ENCODE results near the gene PAPPA2.
"Not testable (repeated sequence)": the region's sequence is repeated elsewhere in the genome, so short reads cannot be mapped to it uniquely, and the experiment has no call there.

Gene PAPPA2

GRCh38 chr1:176625365-176625764 lies 162.4 kb downstream of the PAPPA2 start:
- Histone ChIP-seq H3K9me2 (replicated peaks; ENCODE audit: insufficient read depth, low read length) (no peaks in the 10 kb centered on the region), H3K79me2 (ENCODE audit: insufficient read depth, low read length) (no peaks in the 10 kb centered on the region), H3K4me3 (ENCODE audit: insufficient read depth, low read length, poor library complexity, severe bottlenecking) (no peak overlapping the region), H3F3A (ENCODE audit: insufficient read depth) (no peaks in the 10 kb centered on the region), H4K20me1 (ENCODE audit: low read depth, low read length) (no peaks in the 10 kb centered on the region), H3K27ac (ENCODE audit: low read depth, low read length) (no peak overlapping the region), H3K9ac (ENCODE audit: low read length) (no peak overlapping the region), H3K27me3 (ENCODE audit: low read length) (no peaks in the 10 kb centered on the region; the same call in 1 of the 2 replicates), H3K36me3 (ENCODE audit: low read length) (no peaks in the 10 kb centered on the region), H3K4me2 (ENCODE audit: low read depth, low read length, poor library complexity, severe bottlenecking) (no peak overlapping the region), H2AFZ (ENCODE audit: low read depth, low read length, severe bottlenecking) (no peak overlapping the region), H3K9me3 (ENCODE audit: insufficient read depth, low read length) (no peaks in the 10 kb centered on the region)
- TF ChIP-seq CTCF (IDR thresholded peaks at IDR 0.05; ENCODE audit: insufficient read depth, low read length, poor library complexity, severe bottlenecking) (no peak), EZH2phosphoT487 (conservative IDR thresholded peaks at IDR 0.05; ENCODE audit: low read length) (no peak)

GRCh38 chr1:176626572-176627061 lies 163.6 kb downstream of the PAPPA2 start:
- no peak for TF ChIP-seq EZH2phosphoT487 (conservative IDR thresholded peaks at IDR 0.05; ENCODE audit: low read length)
- no peak for TF ChIP-seq CTCF (IDR thresholded peaks at IDR 0.05; ENCODE audit: insufficient read depth, low read length, poor library complexity, severe bottlenecking)
- Histone ChIP-seq H3K4me2 (ENCODE audit: low read depth, low read length, poor library complexity, severe bottlenecking) (no peak overlapping the region), H3F3A (ENCODE audit: insufficient read depth) (no peaks in the 10 kb centered on the region), H3K27ac (ENCODE audit: low read depth, low read length) (no peak overlapping the region), H3K36me3 (ENCODE audit: low read length) (no peaks in the 10 kb centered on the region), H3K9ac (ENCODE audit: low read length) (no peak overlapping the region), H3K27me3 (ENCODE audit: low read length) (no peaks in the 10 kb centered on the region; the same call in 1 of the 2 replicates), H3K79me2 (ENCODE audit: insufficient read depth, low read length) (no peaks in the 10 kb centered on the region), H3K4me3 (ENCODE audit: insufficient read depth, low read length, poor library complexity, severe bottlenecking) (no peak overlapping the region), H2AFZ (ENCODE audit: low read depth, low read length, severe bottlenecking) (no peak overlapping the region), H3K9me3 (ENCODE audit: insufficient read depth, low read length) (no peaks in the 10 kb centered on the region), H3K9me2 (replicated peaks; ENCODE audit: insufficient read depth, low read length) (no peaks in the 10 kb centered on the region), H4K20me1 (ENCODE audit: low read depth, low read length) (no peaks in the 10 kb centered on the region)

GRCh38 chr1:176628775-176629174 lies 165.8 kb downstream of the PAPPA2 start:
- Histone ChIP-seq H3K9ac (ENCODE audit: low read length) (no peak overlapping the region), H4K20me1 (ENCODE audit: low read depth, low read length) (no peaks in the 10 kb centered on the region), H3K79me2 (ENCODE audit: insufficient read depth, low read length) (no peaks in the 10 kb centered on the region), H3K9me3 (ENCODE audit: insufficient read depth, low read length) (no peaks in the 10 kb centered on the region), H3K36me3 (ENCODE audit: low read length) (no peaks in the 10 kb centered on the region), H3K9me2 (replicated peaks; ENCODE audit: insufficient read depth, low read length) (no peaks in the 10 kb centered on the region), H3F3A (ENCODE audit: insufficient read depth) (no peaks in the 10 kb centered on the region), H2AFZ (ENCODE audit: low read depth, low read length, severe bottlenecking) (no peak overlapping the region), H3K27me3 (ENCODE audit: low read length) (no peaks in the 10 kb centered on the region; the same call in 1 of the 2 replicates), H3K4me3 (ENCODE audit: insufficient read depth, low read length, poor library complexity, severe bottlenecking) (no peak overlapping the region), H3K4me2 (ENCODE audit: low read depth, low read length, poor library complexity, severe bottlenecking) (no peak overlapping the region), H3K27ac (ENCODE audit: low read depth, low read length) (no peak overlapping the region)
- TF ChIP-seq CTCF (IDR thresholded peaks at IDR 0.05; ENCODE audit: insufficient read depth, low read length, poor library complexity, severe bottlenecking) (no peak), EZH2phosphoT487 (conservative IDR thresholded peaks at IDR 0.05; ENCODE audit: low read length) (no peak)

GRCh38 chr1:176634733-176635132 lies 171.8 kb downstream of the PAPPA2 start:
- not testable (repeated sequence) for H3F3A ChIP-seq (ENCODE audit: insufficient read depth); H3K36me3 ChIP-seq (ENCODE audit: low read length); H3K4me3 ChIP-seq (ENCODE audit: insufficient read depth, low read length, poor library complexity, severe bottlenecking); H3K27ac ChIP-seq (ENCODE audit: low read depth, low read length); H3K9me3 ChIP-seq (ENCODE audit: insufficient read depth, low read length); H3K4me2 ChIP-seq (ENCODE audit: low read depth, low read length, poor library complexity, severe bottlenecking); H3K27me3 ChIP-seq (ENCODE audit: low read length); H4K20me1 ChIP-seq (ENCODE audit: low read depth, low read length); H3K79me2 ChIP-seq (ENCODE audit: insufficient read depth, low read length); H3K9me2 ChIP-seq (replicated peaks; ENCODE audit: insufficient read depth, low read length); H3K9ac ChIP-seq (ENCODE audit: low read length); H2AFZ ChIP-seq (ENCODE audit: low read depth, low read length, severe bottlenecking)
